Measurements from ENCODE around the gene ATP6V0C. TPM values are rescaled to one million over a fixed set of nuclear protein-coding genes. Genes with fewer than 3 reads are reported as not detected.

ATP6V0C gene
- total and polyA plus RNA-seq, 7 donors, result 116 to 241 (median 177) TPM

DNA sequence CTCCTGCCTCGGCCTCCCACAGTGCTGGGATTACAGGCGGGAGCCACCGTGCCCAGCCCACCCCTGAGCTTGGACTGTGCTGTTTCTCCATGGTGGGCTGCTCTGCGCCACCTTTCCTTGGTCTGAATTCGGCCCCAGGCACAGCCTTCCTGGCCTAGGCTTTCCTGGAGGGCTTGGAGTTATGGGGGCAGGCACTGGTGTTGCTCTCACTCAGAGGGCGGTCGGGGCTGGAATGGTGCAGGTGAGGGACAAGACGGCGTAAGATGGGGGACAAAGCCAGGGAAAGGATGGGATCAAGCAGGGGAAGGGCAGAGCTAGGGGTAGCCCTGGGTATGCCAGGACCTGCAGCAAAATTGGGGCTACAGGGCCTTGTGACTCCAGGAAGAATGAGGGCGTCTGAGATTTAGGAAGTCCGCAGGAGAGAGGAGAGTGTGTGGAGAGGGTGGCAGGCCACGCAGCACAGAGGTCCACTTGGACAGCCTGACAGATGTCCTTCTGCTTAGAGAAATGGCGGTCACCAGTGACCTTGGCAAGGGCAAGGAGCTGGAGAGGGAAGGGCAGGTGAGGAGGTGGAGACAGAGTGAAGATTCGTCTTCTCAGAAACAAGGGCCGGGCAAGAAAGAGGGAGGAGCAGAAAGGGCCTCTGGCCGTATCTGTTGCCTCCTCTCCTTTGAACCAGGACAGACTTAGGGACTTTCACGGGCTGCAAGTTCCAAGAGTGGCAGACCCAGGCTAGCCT, 1.6 kb upstream of the ATP6V0C start:
- Histone ChIP-seq H3K36me3 (ENCODE audit: insufficient read depth in 1 of 2, low read depth in 1 of 2) (peaks cover 0 to 3% of the 10 kb centered on the region in 2 donors), H3K9me3 (no peaks in the 10 kb centered on the region), H3K27me3 (ENCODE audit: insufficient read depth in 3 of 3, low read length in 2 of 3) (no peaks in the 10 kb centered on the region), H3K4me3 (no peak overlapping the region), H3K4me1 (peaks cover 24% of the 10 kb centered on the region), H3K27ac (peak overlapping the region; percentile 95)
- no peak for ATAC-seq
- whole genome bisulfite sequencing, 3 donors, result 88 to 94% (median 89%) methylated on average over 16 to 17 of the region's 17 CpGs
- TF ChIP-seq, protein P1, sequence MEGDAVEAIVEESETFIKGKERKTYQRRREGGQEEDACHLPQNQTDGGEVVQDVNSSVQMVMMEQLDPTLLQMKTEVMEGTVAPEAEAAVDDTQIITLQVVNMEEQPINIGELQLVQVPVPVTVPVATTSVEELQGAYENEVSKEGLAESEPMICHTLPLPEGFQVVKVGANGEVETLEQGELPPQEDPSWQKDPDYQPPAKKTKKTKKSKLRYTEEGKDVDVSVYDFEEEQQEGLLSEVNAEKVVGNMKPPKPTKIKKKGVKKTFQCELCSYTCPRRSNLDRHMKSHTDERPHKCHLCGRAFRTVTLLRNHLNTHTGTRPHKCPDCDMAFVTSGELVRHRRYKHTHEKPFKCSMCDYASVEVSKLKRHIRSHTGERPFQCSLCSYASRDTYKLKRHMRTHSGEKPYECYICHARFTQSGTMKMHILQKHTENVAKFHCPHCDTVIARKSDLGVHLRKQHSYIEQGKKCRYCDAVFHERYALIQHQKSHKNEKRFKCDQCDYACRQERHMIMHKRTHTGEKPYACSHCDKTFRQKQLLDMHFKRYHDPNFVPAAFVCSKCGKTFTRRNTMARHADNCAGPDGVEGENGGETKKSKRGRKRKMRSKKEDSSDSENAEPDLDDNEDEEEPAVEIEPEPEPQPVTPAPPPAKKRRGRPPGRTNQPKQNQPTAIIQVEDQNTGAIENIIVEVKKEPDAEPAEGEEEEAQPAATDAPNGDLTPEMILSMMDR (IDR thresholded peaks at IDR 0.05), result no peak
- no peak for DNase-seq
- intact Hi-C loops (cut with DNase I), result no loop called here

DNA sequence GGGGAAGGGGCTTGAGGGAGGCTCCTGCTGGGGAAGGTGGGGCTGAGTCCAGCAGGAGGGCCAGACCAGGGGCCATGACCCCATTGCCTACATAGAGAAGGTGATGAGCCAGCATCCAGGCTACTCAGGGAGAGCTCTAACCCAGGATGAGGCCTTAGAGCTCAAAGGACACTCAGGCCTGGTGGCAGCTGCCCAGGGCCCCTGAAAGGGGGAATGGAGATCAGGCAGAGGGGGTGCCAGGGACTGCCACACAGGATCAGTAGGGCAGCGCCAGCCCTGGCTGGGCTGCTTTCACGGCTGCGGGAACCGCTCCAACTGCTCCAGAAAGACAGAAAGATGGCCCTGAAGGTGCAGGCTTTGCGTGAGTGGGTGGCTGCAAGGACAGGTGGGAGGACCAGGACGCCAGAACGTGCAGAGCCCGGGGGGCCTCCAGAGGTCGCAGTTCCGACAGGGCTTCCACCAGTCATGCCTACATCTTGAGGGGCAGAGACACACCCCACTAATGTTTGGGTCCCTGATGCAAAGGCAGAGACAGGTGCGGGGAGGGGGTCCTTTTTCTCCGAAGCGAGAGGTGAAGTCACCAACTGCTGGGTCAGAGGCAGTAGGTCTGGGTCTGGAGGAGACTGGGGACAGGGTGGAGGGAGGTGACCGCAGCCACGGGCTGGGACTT, 882 bp upstream of the ATP6V0C start:
- ATAC-seq (peak in 2 of 4 donors; percentile 6 to 14), DNase-seq (peak in 1 of 2 donors; percentile 37)
- Histone ChIP-seq H3K9me3 (no peaks in the 10 kb centered on the region), H3K4me3 (peak overlapping the region; percentile 73), H3K4me1 (peaks cover 29% of the 10 kb centered on the region), H3K27me3 (ENCODE audit: insufficient read depth in 3 of 3, low read length in 2 of 3) (no peaks in the 10 kb centered on the region), H3K27ac (peak overlapping the region; percentile 95), H3K36me3 (ENCODE audit: insufficient read depth in 1 of 2, low read depth in 1 of 2) (peaks cover 0 to 3% of the 10 kb centered on the region in 2 donors)
- intact Hi-C loops (cut with DNase I), result no loop called here
- TF ChIP-seq, protein P1 (IDR thresholded peaks at IDR 0.05), result no peak
- WGBS, 3 donors, result 23 to 40% (median 32%) methylated on average over 15 of the region's 15 CpGs

DNA sequence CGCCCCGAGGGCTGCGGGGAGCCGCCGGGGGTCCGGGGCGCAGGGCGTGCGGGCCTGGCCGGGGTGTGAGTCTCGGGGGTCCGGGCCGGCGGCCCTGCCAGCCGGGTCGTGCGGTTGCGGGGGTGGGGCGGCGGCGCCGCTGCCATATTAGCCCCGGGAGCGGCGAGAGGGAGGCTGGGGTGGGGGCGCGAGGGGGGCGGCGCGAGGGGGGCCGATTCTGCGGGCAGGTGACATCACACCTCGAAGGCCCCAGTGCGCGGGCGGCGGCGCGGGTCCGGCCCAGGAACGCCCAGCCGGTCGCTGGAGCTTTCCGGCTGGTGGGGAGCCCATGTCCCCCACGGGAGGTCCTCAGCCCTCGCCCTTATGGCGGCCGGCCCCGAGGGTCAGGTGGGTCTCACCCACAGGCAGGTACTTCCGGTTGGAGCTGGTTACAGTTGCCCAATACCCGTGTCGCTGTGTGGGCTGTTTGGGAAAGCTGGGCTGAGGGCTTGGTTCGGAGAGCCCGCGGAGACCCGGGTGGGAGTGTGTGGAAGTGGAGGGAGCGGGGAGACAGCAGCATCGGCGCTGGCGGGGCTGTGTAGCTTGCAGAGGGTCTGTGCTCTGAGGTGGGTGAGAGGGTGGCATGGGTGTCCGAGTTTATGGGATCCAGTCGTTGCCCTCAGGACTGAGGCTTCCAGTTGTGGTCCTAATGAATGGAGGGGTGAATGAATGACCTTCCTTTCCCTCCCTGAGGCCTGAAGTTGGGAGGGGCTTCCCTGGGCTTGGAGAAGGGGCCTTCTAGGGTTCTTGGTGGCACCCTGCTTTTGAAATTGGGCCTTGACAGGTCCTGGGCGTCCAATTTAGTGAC, 804 bp downstream of the ATP6V0C start:
- DNase-seq, result no peak
- H3K4me3 ChIP-seq, result peak overlapping the region; percentile 73
- peaks cover 0 to 7% of the 10 kb centered on the region in 2 donors for H3K36me3 ChIP-seq (ENCODE audit: insufficient read depth in 1 of 2, low read depth in 1 of 2)
- H3K9me3 ChIP-seq, result no peaks in the 10 kb centered on the region
- H3K27me3 ChIP-seq (ENCODE audit: insufficient read depth in 3 of 3, low read length in 2 of 3), result no peaks in the 10 kb centered on the region
- peaks cover 46% of the 10 kb centered on the region for H3K4me1 ChIP-seq
- peak overlapping the region; percentile 95 for H3K27ac ChIP-seq
- intact Hi-C loops (cut with DNase I), result no loop called here
- ATAC-seq, result peak in 2 of 4 donors; percentile 2 to 11
- TF ChIP-seq, protein P1 (IDR thresholded peaks at IDR 0.05), result no peak
- WGBS, 3 donors, result 0 to 1% (median 1%) methylated on average over 29 to 63 of the region's 63 CpGs

GRCh38 chr16:2515180-2515851, 1.6 kb downstream of the ATP6V0C start:
- ATAC-seq (peak in 2 of 4 donors; percentile 9 to 21), DNase-seq (peak in 1 of 2 donors; percentile 32)
- H3K27me3 ChIP-seq (ENCODE audit: insufficient read depth in 3 of 3, low read length in 2 of 3), result no peaks in the 10 kb centered on the region
- H3K9me3 ChIP-seq, result no peaks in the 10 kb centered on the region
- peak overlapping the region; percentile 73 for H3K4me3 ChIP-seq
- H3K4me1 ChIP-seq, result peaks cover 50% of the 10 kb centered on the region
- H3K36me3 ChIP-seq (ENCODE audit: insufficient read depth in 1 of 2, low read depth in 1 of 2), result peaks cover 0 to 9% of the 10 kb centered on the region in 2 donors
- TF ChIP-seq, protein P1 (IDR thresholded peaks at IDR 0.05), result no peak
- intact Hi-C loops (cut with DNase I), result no loop called here
- peak overlapping the region; percentile 95 for H3K27ac ChIP-seq
- 12 to 24% (median 20%) methylated on average over 14 of the region's 14 CpGs for WGBS, 3 donors
